ENCODE measurements around the gene TBPL1. TPM values are rescaled to one million over a fixed set of nuclear protein-coding genes. Genes with fewer than 3 reads are reported as not detected.

TBPL1 gene
- total and polyA plus RNA-seq, 8 donors, result 20.4 to 58.8 (median 52.0) TPM

DNA sequence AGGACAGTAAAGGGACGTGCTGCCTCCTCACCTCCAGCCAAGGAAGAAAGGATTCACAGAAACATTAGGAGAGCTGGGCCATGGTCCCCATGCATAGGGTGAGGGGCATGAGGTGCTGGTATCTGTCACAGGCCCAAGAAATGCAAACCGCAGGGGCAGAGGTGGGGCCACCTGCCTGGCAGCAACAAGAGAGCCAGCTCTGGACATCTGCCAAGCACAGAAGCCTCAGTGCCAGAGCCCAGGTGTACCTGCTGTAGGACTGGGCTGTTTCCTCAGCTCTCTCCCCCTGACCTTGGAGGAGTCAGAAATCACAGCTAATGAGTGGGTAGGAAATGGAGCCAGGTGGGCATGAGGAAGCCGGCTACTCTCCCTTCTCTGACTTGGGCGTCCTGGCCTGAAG is 54.1 kb downstream of the TBPL1 start:
- DNase-seq (peak in 3 of 4 donors; percentile 52 to 74 (median 65)), ATAC-seq (peak; percentile 92)
- intact Hi-C loops (cut with DNase I), result no loop called here

DNA sequence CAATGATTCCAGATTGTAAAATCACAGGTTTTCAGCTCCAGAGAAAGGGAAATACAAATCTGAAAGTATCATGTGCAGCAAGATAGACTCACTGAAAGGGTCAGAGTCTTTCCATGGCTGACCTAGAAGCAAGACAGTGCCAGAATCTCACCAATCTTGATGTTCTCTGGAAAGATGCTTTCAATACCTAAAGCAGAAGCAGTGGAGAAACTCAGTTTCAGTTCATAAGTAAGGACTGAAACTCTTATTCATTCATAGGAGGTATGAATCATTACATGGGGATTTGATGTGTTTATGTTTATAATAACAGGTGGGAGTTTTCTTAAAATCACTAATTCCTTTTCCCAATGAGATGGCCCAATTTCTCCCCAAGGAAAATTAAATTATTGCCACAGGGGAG is 56.9 kb downstream of the TBPL1 start:
- Histone ChIP-seq H3K36me3 (no peaks in the 10 kb centered on the region), H3K9me3 (no peaks in the 10 kb centered on the region), H3K27ac (no peak overlapping the region), H3K4me1 (peaks cover 0 to 6% of the 10 kb centered on the region in 2 donors), H3K4me3 (no peak overlapping the region), H3K27me3 (no peaks in the 10 kb centered on the region)
- TF ChIP-seq, protein P1, sequence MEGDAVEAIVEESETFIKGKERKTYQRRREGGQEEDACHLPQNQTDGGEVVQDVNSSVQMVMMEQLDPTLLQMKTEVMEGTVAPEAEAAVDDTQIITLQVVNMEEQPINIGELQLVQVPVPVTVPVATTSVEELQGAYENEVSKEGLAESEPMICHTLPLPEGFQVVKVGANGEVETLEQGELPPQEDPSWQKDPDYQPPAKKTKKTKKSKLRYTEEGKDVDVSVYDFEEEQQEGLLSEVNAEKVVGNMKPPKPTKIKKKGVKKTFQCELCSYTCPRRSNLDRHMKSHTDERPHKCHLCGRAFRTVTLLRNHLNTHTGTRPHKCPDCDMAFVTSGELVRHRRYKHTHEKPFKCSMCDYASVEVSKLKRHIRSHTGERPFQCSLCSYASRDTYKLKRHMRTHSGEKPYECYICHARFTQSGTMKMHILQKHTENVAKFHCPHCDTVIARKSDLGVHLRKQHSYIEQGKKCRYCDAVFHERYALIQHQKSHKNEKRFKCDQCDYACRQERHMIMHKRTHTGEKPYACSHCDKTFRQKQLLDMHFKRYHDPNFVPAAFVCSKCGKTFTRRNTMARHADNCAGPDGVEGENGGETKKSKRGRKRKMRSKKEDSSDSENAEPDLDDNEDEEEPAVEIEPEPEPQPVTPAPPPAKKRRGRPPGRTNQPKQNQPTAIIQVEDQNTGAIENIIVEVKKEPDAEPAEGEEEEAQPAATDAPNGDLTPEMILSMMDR (IDR thresholded peaks at IDR 0.05), result no peak
- ATAC-seq (no peak), DNase-seq (no peak)
- intact Hi-C loops (cut with DNase I), result no loop called here

More for the DNA sequence above, 54.1 kb downstream of the TBPL1 start:
- Histone ChIP-seq H3K9me3 (no peaks in the 10 kb centered on the region), H3K27me3 (no peaks in the 10 kb centered on the region), H3K4me1 (peaks cover 0 to 6% of the 10 kb centered on the region in 2 donors), H3K36me3 (no peaks in the 10 kb centered on the region), H3K27ac (no peak overlapping the region), H3K4me3 (no peak overlapping the region)
- TF ChIP-seq, protein P1 (IDR thresholded peaks at IDR 0.05), result no peak

DNA sequence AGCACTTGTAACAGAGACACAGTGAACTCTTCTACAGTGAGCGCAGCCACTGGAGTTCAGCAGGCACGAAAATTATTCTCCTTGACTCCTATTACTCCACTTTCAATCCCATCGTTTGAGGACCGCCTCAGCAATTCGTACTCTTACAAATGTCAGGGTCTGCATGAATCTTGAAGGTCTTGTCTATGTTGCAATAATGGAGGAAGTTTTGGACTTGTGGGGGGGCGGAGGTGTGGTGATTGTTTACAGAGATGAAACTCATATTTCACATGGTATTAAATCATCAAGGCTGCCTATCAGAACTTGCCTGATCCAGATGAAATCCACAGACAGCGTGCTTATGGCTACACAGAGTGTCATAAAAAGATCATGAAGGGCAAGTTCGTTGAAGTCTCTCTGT is 57.4 kb downstream of the TBPL1 start:
- H3K4me3 ChIP-seq, result no peak overlapping the region
- H3K36me3 ChIP-seq, result no peaks in the 10 kb centered on the region
- H3K4me1 ChIP-seq, result peaks cover 0 to 6% of the 10 kb centered on the region in 2 donors
- H3K9me3 ChIP-seq, result no peaks in the 10 kb centered on the region
- intact Hi-C loops (cut with DNase I), result no loop called here
- TF ChIP-seq, protein P1 (IDR thresholded peaks at IDR 0.05), result no peak
- no peaks in the 10 kb centered on the region for H3K27me3 ChIP-seq
- ATAC-seq, result no peak
- DNase-seq, result no peak
- no peak overlapping the region for H3K27ac ChIP-seq

DNA sequence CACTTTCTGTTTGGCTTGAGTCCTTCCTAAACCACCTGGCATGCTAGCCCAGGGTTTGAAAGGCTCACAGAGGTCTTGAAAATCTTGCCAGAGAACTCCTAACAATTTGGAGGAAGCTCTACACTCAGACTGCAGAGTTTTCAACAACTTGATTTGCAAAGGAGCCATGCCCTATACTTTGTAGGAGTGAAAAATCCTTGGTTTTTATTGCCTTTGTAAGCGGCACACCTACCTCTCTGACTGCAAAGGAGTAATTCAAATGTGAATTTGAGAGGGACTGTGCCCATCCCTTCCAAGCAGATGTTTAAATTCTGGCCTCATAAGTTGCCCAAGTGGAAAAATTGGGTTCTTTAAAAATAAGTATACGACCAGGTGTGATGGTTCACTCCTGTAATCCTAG is 58.0 kb downstream of the TBPL1 start:
- Histone ChIP-seq H3K36me3 (no peaks in the 10 kb centered on the region), H3K27me3 (no peaks in the 10 kb centered on the region), H3K9me3 (no peaks in the 10 kb centered on the region), H3K4me3 (no peak overlapping the region), H3K4me1 (peaks cover 0 to 6% of the 10 kb centered on the region in 2 donors), H3K27ac (no peak overlapping the region)
- TF ChIP-seq, protein P1 (IDR thresholded peaks at IDR 0.05), result no peak
- ATAC-seq, result no peak
- intact Hi-C loops (cut with DNase I), result no loop called here
- DNase-seq, result no peak

DNA sequence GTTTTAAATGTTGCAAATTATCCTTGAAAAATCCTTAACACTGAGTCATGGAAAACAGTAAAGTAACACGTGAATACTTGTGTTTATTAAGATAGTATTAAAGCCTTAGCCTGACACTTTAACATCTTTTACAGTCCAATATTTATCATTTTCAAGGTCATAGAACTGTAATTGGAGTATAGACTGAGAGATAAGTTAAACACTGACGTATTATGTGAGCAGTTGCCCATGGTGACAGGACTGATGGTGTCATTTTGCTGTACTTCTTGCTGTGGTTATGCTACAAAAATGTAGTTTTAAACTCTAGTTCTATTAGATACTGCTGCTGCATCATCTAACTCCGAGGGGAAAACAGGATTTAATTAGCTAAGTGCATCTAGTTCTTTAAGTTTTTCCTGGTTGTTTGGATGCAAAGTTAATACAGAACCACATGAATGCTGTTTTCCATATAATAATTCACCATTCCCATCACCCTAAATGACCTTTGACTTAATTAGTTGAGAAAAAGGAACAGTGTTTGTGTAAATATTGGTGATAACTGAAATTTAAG is 61.6 kb downstream of the TBPL1 start:
- TF ChIP-seq, protein P1 (IDR thresholded peaks at IDR 0.05), result no peak
- ATAC-seq, result no peak
- intact Hi-C loops (cut with DNase I), result no loop called here

More for the DNA sequence above, 61.6 kb downstream of the TBPL1 start:
- no peaks in the 10 kb centered on the region for H3K4me1 ChIP-seq
- H3K36me3 ChIP-seq, result no peaks in the 10 kb centered on the region
- H3K27me3 ChIP-seq, result no peaks in the 10 kb centered on the region
- H3K4me3 ChIP-seq, result no peak overlapping the region
- no peak for DNase-seq
- H3K27ac ChIP-seq, result no peak overlapping the region
- no peaks in the 10 kb centered on the region for H3K9me3 ChIP-seq

Data from left lung (tissue), 10 donors.